ENCODE measurements around the gene ELP4.

Gene ELP4

DNA sequence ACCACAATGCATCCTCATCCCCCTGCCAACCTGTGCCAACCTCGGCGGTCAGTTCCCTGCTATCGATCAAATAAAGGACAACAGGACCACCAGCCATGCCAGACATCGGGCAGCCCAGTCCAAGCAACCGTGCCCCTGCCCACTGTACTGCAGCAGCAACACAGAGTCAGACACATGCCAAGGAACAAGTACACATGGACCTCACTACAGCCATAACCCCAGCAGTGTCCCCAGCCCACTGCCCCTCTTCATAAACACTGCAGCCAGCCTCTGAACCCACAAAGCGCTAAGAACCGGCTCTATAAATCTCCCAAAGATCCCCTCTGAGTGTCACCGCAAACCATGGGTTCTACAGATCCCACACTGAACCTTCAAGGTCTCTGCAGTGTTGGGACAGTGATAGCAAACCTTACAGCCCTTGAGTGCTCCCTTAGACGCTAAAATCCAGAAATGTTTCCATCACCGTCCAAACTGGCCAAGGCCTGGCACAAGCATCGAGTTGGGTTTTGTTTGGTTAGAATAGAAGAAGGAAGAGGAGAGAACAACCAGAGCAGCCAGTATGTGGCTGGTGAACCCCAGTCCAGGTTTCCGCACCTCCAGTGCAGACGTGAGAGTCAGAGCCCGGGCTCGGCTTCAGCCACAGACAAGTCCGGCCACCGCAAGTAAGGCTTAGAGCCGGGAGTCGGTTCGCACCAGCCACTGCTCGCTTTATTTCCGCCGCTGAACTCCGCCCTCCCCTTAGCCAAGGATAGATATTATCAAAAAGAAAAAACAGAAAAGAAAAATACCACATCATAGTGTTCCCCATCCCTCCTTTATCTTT is 293.6 kb downstream of the ELP4 start:
- no peak for DNase-seq

DNA sequence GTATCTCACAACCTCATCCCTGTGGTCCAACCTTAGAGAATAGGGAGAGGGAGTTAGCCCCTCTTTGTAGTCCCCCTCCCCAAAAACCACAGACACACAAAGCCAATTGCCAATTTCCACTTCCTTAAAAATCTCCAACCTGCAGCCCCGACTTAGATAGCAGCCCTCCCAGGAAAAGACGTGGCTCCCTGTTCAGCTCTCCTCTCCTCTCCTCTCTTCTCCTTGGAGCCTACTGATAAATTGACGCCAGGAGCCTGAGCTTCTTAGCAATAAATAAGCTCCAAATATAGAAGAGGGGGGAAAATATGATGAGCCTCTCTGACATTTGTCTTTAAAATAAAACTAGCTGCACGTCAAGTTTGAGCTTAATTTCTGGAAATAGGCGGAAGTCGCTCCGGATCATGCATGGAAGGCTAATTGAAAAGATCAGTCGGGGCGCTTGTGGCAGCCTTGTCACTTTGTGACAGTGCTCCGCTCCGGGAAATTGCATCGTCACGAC is 294.3 kb downstream of the ELP4 start:
- no peak for DNase-seq

DNA sequence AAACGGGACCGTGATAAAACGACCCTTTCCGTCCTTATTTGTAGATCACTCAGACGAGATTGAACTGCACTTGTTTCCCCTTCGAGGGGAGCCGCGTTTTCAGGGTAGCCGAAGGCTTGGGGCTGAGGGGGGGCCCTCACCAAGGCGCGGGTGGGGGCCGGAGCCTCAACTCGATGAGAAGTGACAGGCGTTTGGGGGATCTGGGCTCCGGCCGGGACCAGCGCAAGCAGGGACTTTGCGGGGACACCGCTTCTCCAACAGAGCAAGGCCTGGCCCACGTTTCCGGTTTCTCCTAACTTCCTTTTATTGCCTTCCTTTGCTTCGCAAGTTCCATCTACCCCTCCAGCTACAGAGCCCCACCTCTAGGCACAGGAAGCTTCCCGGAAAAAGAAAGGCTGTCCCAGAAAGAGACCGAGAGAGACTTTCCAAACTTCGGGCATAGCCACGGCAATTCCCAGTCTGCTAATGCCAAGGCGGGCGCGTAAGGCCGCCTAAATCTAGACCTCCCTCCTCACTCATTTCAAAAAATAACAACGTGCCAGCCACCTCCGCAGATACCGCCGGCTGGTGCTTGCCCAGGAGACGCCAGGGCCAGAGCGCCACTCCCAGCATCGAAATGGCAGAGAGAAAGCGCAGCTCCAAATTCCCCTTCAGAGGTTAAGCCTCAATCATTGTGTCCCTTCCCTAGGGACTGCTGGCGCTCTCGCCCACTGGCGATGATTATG is 294.9 kb downstream of the ELP4 start:
- DNase-seq, result no peak

DNA sequence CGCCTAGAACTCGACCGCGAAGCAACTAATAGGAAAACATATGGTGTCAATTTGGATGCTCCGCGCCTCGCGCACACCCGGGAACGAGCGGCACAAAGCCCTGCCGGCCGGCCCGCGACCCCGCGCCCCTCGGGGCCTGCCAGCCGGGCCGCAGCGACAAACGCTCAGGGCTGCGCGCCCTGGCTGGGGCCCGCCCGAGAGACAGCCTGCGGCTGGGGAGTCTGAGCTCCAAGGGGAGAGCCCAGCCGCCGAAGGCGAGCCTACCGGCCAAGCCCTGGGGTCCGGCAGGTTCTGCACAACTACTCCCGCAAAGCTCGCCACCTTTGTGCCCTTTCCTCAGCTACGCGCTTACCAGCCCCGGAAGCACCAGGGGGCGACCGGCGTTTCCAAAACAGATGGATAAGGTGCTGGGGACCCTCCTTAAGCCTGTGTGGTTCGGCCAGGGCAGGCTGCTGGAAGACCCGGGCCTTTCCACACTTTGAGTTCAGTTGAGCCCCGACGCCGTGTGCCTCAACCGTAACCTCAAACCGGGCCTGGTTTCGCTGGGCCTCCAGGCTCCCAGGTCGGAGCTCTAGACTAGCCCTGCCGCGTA is 295.6 kb downstream of the ELP4 start:
- DNase-seq, result no peak

DNA sequence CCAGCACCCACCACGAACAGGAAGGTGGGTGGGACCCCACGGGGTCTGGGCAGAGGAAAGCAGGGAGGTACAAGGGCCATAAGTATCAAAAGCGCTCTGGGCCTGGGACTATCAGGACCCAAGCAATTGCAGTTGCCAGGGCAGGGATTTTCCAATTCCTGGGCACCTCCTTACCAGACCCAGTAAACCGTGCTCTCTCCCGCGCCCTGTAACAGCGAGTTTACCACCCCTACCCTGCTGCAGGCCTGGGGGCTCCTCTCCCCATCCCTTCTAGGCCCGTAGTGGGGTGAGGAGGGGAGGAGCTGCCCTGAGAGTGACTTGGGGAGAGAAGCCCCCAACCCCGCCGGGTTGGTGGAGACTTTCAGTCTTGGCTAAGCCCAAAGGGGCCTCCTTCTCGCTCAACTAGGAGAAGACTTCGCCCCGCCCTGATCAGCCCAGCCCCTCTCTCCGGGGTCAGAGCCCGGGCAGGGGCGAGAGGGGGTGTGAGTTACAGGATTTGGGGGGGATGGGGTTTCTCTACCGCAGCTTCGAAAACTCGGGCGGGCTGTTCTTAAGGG is 296.1 kb downstream of the ELP4 start:
- no peak for DNase-seq

DNA sequence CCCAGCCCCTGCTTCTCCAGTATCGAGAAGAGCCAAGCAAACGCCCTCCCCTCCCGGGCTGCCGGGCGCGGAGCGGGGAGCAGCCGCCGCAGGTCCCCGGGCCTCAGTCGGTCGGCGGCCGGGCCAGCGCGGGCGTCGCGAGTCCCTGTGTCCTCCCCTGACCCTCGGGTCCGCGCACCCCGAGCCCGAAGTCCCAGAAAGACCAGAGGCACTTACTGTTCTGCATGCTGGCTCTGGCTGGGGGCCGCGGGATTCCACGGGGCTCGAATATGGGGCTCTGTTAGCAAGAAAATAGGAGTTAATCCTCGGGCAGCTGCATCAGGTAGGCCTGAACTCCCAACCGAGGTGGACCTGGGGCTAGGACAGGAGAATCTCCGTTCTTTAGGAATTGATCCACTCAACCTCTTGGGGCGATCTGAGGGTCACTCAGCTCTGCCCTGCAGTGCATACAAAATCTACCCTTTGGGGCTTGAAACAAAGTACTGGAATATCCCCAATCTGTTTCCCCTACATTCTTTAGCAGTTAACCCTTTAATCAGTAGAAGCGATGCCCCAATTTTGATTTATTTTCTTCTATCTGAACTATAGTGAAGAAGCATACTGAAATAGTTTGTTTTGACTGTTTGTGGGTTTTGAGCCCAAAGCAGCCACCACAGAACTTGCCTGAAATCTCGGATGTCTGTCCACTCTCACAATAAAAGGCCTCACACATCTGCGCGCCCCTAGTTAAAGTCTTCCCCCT is 296.8 kb downstream of the ELP4 start:
- DNase-seq, result no peak

DNA sequence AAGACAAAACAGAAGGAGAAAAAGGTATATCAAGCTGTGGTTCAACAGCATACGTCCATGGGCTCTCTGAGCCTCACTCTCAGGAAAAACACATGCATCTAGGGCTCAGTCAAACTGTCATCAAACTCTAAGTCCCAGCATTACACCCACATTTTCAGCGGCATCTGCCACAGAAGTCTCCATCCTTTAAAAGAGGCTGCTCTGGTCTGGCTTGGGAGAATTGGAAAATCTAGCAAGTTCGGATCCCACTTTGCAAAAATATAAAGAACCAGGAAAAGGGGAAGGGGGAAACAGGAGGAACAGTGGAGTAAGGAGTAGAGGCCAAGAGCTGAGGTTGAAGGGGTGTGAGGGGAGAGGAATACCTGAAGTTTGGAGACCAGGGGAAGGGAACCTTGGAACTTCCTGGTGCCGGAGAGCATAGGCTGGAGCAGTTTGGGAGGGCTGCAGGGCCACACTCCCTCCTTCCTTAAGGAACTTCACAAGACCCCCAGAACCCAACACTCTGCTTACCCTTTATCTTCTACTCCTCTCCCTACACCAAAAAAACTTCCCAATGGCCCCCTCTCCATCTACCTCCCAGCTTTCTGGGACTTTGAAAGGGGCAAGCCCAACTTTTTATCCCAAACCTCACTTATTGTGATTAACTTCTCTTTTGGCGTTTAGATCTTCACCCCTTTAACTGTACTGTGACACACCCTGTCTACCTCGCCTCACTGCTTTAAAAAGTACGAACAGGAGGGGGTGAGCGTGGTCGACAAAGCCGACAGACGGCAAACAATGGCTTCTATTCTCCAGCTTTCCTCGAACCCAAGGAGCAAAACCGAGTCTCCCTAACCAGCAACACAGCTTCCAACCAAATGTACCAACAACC is 297.6 kb downstream of the ELP4 start:
- no peak for DNase-seq

DNA sequence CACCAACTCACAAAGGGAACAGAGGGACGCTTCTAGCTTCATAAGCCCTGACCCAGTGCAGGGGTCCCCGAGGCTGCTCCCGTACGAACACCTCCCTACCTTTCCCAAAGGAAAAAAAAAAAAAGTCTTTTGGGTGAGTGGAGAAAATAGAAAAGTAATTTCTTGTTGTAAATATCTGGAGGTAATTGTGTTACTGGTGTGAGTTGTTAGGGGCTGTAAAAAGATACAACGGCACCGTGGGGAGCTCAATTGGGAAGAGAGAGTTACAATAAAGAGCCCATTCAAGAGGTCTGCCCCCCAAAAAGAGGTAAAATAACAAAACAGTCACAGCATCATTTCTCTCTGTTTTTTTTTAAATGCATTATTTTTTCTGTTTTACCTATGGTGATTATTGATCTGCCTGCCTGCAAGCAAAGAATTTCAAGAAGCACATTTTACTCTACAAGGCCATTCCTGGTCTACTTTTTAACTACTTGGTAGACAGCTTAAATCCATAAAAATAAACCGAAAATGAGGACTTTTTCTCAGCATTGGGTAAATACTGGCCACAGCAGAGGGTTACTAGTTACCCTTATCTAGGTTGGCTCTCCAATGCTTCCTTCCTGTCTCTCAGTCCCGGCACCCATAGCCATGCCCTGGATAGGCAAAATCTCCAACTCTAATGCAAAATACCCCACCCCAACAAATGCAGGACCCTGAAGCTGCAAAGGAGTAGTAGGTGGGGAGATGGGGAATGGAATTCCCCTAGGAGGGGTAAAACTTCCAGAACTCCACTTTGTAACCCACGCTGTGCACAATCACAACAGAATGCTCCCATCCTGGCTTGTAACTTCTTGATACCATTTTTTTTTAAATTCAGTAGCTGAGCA is 298.5 kb downstream of the ELP4 start:
- DNase-seq, result no peak

DNA sequence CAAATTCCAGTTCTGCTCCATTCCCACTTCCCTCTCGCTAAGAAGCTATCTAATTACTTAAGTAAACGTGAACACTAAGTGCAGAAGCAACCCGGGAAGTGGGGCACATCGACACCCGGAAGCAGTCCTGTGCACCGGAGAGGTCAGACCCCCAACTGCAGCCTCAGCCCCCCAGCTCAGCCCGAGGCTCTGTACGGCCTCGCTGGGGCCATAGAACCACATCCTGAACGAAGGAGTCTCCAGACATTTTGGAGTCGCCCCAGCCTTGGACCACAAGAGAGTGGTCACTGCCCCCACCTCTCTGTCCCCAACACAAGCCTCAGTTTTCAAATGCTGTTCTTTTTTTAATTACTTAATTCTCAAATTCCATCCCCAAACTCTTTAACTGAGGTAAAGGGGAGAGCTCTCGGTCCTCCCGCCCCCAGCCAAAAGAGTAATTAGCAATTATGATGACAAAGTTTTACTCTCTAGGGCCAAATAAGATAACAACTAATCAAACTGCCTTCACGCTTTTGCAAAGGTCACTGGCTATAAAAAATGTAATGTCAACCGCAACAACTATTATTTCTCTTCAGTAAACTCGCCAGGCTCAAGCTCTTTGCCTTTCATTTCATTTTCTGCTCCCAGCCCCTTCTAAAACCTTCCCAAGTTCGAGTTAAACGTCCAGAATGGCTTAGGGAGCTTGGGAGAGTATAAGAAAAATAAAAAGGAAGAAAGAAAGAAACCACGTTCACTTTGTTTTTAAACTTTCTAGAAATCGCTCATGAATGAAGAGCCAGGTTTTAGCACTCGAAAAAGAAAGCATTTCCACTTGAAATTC is 299.4 kb downstream of the ELP4 start:
- no peak for DNase-seq

DNA sequence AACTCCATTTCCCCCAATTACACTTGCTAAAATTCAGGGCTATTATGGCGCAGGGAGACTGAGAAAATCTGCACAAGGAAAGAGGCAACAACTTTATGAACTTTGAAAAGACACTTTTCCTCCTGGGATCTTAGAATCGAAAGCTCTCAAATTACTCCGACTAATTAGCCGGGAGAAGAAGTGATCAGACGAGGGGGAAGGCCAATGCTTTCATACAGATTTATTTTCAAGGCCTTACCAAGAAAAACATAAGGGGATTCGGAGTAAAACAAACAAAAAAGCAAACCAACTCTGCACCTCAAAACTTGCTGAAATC is 299.9 kb downstream of the ELP4 start:
- no peak for DNase-seq

DNA sequence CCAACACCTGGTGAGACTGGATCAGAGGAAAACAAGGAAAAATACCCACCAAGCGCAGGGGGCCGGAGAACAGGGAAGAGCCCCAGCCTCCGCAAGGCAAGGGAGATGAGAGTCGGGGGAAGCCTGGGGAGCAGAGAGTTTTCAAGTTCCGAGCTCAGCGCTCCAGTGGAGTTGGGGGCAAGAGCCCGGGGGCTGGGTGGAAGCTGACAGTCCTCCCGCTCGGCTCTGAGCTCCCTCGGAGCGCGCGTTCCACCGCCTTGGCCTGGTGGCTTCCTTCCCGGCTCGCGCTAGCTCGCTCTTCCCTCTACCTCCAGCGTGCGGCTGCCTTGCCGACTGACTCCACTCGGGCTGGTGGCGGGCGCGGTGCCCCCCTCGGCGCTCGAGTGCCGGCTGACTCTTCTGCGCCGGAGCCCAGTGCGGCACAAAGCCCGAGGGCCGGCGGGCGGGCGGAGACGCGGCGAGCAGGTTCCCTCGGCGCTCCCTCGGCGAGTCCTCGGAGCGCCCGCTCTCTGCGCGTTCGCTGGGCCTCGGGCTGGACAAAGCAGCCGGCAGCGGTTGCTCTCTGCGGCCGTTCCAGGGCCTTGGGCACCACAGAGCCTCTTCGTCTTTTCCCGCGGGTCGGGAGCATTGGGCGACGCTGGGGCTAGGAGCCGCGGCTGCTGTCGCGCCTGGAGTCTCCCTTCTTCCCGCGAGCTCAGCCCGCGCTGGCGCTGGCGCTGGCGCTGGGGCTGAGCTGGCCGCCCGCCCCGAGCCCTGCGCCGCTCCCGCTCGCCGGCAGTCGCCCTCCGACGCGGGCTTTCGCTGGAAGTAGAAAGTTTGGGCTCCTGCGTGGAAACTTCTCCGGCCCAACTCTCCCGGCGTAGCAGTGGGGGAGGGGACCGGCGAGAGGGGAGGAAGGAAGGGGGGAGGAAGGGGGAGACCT is 300.6 kb downstream of the ELP4 start:
- DNase-seq, result no peak

DNA sequence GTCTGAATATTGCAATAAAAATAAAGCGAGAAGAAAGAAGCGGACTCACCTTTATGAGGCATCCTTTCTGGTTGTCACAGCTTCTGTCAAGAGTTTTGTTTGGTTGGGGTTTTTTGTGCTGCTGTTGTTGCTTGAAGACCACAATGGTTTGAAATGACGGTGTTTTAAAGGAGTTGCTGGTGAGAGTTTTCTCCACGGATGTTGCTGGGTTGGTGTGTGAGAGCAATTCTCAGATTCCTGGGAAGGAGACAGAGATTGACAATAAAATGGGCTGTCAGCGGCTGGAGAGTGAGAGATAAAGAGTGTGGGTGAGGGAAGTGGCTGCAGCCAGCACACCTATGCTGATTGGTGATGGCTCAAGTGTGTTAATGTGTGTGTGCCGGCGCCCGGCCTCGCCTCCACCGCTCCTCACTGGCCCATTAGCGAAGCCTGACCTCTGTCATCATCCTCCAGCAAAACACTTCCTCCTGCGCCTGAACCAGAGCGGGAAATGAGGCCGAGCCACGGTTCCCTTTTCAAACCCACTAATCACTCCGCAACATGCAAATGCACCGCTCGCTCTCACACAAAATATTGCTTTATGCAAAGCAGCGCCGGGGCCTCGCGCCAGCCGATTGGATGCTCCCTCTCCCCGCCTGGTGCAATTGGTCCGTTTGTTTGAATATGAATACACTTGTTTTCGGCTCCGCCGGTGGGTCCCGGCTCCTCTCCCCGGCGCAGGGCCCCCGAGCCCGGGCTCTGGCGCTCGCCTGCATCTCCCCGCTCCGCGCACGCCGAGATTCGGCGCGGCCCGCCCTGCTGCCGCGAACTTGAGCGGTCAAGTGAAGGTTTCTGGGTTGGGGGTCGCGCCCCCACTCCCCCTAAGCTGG is 301.4 kb downstream of the ELP4 start, which contains the start of gene PAX6:
PAX6 (minus strand) TSS at position 544 of the 869 bp plus-strand sequence. CDS start 4,911 bp downstream, outside the sequence.
- DNase-seq, result no peak

DNA sequence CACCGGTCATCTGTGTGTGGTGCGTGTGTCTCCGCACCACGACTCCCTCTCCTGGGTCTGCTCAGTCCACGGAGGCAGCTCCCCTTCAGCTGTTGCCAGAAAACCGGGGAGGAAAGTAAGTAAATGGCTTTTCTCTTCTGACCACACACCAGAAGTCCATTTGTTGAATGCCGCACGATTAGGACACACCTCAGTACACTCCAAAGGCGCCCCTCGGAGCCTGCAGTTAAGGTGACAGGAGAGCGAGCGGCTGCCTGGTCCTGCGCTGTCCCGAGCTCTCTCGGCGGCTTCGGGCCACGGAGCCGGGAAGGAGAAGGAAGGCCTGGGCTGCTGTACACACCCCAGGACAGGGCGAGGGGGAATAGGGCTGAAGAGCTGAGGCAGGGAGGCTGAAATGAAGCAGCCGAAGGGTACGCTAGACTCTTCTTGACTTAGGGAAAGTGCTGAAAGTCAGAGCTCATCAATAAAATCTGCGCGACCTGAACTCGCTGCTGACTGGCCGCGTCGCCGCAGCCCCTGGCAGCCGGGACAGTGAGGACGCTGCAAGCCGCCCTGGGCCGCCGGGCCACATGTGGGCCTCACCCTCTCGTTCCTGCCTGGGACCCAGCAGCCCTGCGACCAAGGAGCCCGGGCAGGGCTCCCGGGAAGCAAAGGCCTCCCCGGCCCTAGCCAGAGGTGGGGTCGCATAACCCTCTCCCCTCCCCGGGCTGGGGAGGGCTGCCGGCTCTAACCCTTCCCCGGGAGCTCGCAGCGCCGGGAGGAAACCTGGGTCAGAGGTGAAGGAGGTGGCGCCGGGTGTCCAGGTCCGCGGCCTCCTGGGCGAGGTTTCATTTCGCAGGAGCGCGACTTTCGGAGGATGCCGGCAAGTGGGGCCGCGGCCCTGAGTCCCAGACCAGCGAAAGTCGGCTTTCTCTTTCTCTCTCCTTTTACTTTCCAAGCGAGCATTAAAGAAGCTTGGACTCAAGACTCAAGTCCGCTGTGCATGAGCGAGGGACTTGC is 303.1 kb downstream of the ELP4 start:
- no peak for DNase-seq

DNA sequence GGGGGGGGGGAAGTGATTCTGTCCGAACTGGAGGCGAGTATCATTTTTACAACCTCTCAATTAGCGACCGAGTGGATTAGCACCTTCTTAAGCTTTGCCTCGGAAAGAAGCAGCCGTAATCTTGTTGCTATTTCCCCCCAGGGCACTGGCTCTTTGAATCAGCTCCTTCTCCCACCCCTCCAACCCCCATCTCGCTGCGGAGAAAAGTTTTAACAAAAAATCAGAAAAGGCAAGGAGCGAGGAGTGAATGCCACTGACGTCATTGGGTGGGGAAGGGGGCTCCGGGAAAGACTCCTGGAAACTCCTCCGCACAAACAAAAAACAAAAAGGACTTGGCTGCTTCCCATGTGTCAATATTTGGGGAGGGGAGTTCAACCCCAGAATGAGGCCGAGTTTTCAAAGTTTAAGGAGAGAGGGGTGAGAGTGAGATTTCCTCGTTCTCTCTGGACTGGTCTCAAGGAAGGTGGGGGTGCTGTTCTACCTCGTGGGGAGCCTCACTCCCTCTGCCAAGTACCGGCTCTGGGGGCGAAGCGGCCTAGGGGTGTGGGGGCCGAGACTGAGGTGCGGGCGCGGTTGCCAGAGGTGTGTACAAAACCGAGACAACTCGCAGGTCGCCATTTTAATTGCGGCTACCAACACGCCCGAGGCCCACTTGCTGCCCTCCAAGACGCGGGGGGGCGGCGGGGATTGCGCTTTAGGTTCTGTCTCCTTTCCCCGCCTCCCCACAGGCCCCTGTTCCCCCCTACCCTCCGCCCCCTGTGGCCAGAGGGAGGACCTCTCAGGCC is 304.0 kb downstream of the ELP4 start:
- no peak for DNase-seq

DNA sequence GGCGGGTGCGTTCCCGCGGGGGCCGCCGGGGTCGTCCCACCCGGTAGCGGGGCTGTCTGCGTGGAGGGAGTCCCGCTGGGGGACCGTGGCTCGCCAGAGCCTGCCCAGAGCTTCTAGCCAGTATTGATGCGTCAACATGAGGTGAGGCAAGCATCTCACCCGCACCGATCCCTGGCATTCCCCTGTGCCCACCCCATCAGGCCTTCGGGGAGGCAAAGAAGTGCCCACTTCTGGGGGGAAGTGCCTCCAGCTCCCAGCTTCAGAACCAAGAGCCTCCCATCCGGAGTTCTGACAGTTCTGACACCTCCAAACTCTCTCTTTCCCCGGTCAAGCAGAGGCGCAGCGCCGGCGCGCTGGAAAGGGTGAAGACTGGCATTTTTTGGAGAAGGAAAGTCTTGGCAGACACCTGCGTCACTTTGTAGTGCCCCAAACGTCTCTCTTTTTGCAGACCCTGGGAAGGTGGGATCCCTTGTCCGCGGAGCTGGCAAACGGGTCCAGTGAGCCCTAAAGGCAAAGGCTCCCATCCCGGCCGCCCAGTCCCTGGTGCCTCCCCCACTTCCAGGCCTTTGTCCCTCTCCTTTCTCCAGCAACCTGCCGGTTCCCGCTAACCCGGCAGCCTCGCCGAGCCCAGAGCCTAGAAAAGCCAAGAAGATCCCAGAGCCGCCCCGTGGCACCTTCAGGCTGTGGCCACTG is 304.8 kb downstream of the ELP4 start:
- no peak for DNase-seq
